ENCODE data around the gene PTPN4. TPM values are rescaled to one million over a fixed set of nuclear protein-coding genes. Genes with fewer than 3 reads are reported as not detected.
"Not testable (repeated sequence)": the region's sequence is repeated elsewhere in the genome, so short reads cannot be mapped to it uniquely, and the experiment has no call there.

PTPN4 gene
- total and polyA plus RNA-seq, 3 donors from 2014 or later, result 19.7 to 80.5 (median 58.5) TPM

- TF ChIP-seq POLR2A (IDR thresholded peaks at IDR 0.05), result no peak
- TF ChIP-seq CTCF (IDR thresholded peaks at IDR 0.05), result no peak
- H3K36me3 ChIP-seq (ENCODE audit: low read depth, missing control alignments), result no peaks in the 10 kb centered on the region
- no peak overlapping the region for H3K4me3 ChIP-seq
- no peaks in the 10 kb centered on the region for H3K9me3 ChIP-seq
- DNase-seq, result no peak
- WGBS, 2 donors, result 91 to 97% methylated on average over 3 of the region's 3 CpGs
- no peaks in the 10 kb centered on the region for H3K4me1 ChIP-seq
- no peak overlapping the region for H3K27ac ChIP-seq
- intact Hi-C loops (cut with DNase I; ENCODE audit: low total_unique reads), result no loop called here
- H3K27me3 ChIP-seq, result no peaks in the 10 kb centered on the region
These were observed 223.4 kb downstream of the PTPN4 start for GRCh38 chr2:119983108-119983507.

GRCh38 chr2:119996148-119996547, 236.4 kb downstream of the PTPN4 start:
- H3K27ac ChIP-seq, result no peak overlapping the region
- TF ChIP-seq CTCF (IDR thresholded peaks at IDR 0.05) (no peak), POLR2A (IDR thresholded peaks at IDR 0.05) (no peak)

GRCh38 chr2:119996896-119997891, 237.5 kb downstream of the PTPN4 start:
- WGBS, 2 donors, result 70 to 82% methylated on average over 26 to 55 of the region's 55 CpGs
- H3K9me3 ChIP-seq, result not testable (repeated sequence)
- H3K4me3 ChIP-seq, result peak overlapping the region; percentile 32 to 45

More at GRCh38 chr2:119996148-119996547, 236.4 kb downstream of the PTPN4 start:
- Histone ChIP-seq H3K9me3 (no peaks in the 10 kb centered on the region), H3K4me1 (no peaks in the 10 kb centered on the region), H3K27me3 (no peaks in the 10 kb centered on the region), H3K4me3 (no peak overlapping the region), H3K36me3 (ENCODE audit: low read depth, missing control alignments) (no peaks in the 10 kb centered on the region)
- WGBS, 2 donors, result 46 to 51% methylated on average over 3 of the region's 3 CpGs
- DNase-seq, result no peak
- intact Hi-C loops (cut with DNase I; ENCODE audit: low total_unique reads), result no loop called here

GRCh38 chr2:120001471-120001870, 241.7 kb downstream of the PTPN4 start:
- no peak for TF ChIP-seq POLR2A (IDR thresholded peaks at IDR 0.05)
- TF ChIP-seq CTCF (IDR thresholded peaks at IDR 0.05), result no peak
- intact Hi-C loops (cut with DNase I; ENCODE audit: low total_unique reads), result no loop called here
- H3K27ac ChIP-seq, result no peak overlapping the region
- no peaks in the 10 kb centered on the region for H3K4me1 ChIP-seq
- H3K4me3 ChIP-seq, result no peak overlapping the region
- DNase-seq, result no peak
- H3K36me3 ChIP-seq (ENCODE audit: low read depth, missing control alignments), result no peaks in the 10 kb centered on the region
- 56 to 60% methylated on average over 1 of the region's 1 CpG for WGBS, 2 donors
- no peaks in the 10 kb centered on the region for H3K9me3 ChIP-seq
- no peaks in the 10 kb centered on the region for H3K27me3 ChIP-seq

More at GRCh38 chr2:119996896-119997891, 237.5 kb downstream of the PTPN4 start:
- H3K27ac ChIP-seq; H3K36me3 ChIP-seq (ENCODE audit: low read depth, missing control alignments); H3K4me1 ChIP-seq; intact Hi-C loops (cut with DNase I; ENCODE audit: low total_unique reads); H3K27me3 ChIP-seq: not testable (repeated sequence)
- DNase-seq, result peak; percentile 60

- intact Hi-C loops (cut with DNase I; ENCODE audit: low total_unique reads), result no loop called here
- Histone ChIP-seq H3K9me3 (no peaks in the 10 kb centered on the region), H3K4me1 (no peaks in the 10 kb centered on the region), H3K4me3 (no peak overlapping the region), H3K36me3 (ENCODE audit: low read depth, missing control alignments) (no peaks in the 10 kb centered on the region), H3K27ac (no peak overlapping the region), H3K27me3 (no peaks in the 10 kb centered on the region)
- no peak for DNase-seq
- TF ChIP-seq CTCF (IDR thresholded peaks at IDR 0.05), result no peak
- TF ChIP-seq POLR2A (IDR thresholded peaks at IDR 0.05), result no peak
These were observed 244.5 kb downstream of the PTPN4 start for GRCh38 chr2:120004254-120004653.

All from testis (tissue), 3 donors.